ENCODE results near the gene RNASE9.

RNASE9 gene

DNA sequence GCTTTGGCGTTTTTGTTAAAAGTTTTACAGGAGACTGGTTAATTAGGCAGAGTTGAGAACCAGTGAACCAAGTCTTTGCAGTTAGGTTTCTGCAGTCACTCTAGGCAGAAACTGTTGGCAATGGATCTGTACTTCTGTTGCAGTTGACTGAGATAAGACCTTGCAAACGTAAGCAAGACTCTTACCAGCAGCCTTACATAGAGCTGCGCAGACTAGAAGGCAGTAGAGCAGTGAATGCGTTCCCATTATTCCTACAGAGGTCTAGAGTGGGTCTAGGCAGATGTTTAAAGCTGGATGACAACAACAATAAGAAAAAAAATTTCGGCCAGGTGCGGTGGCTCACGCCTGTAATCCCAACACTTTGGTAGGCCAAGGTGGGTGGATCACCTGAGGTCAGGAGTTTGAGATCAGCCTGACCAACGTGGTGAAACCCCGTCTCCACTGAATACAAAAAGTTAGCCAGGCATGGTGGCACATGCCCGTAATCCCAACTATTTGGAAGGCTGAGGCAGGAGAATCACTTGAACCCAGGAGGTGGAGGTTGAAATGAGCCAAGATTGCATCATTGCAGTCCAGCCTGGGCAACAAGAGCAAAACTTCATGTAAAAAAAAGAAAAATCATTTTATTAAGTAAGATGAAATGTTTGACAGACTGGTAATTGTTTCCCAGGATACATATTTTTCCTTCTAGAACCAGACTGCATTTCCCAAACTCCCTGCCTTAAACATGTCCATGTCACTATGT, 12.3 kb downstream of the RNASE9 start:
- TF ChIP-seq, protein P1, sequence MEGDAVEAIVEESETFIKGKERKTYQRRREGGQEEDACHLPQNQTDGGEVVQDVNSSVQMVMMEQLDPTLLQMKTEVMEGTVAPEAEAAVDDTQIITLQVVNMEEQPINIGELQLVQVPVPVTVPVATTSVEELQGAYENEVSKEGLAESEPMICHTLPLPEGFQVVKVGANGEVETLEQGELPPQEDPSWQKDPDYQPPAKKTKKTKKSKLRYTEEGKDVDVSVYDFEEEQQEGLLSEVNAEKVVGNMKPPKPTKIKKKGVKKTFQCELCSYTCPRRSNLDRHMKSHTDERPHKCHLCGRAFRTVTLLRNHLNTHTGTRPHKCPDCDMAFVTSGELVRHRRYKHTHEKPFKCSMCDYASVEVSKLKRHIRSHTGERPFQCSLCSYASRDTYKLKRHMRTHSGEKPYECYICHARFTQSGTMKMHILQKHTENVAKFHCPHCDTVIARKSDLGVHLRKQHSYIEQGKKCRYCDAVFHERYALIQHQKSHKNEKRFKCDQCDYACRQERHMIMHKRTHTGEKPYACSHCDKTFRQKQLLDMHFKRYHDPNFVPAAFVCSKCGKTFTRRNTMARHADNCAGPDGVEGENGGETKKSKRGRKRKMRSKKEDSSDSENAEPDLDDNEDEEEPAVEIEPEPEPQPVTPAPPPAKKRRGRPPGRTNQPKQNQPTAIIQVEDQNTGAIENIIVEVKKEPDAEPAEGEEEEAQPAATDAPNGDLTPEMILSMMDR (IDR thresholded peaks at IDR 0.05; ENCODE audit: low read depth, low read length, missing control alignments), result no peak
- no peak overlapping the region for H3K4me3 ChIP-seq (ENCODE audit: low read depth, low read length)
- DNase-seq (ENCODE audit: low read depth), result no peak

DNA sequence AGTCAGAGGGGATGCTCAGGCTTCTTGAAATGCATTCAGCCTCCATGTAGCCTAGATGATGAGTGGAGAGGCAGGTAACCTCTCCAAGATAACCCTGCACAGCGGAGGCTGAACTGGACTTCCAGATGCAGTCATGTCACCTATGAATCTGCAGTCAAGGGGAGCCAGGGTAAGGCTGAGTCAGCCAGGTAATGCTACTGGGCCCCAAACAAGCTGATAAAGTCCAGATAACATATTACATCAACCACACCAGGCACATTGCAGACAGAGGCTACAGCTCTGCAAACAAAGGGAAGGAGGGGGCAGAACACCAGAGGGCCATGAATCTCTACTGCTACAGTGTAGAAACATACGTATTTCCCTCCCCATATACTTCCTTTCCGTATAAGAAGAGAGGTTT, 14.0 kb downstream of the RNASE9 start:
- H3K4me3 ChIP-seq (ENCODE audit: low read depth, low read length), result no peak overlapping the region
- no peak for DNase-seq (ENCODE audit: low read depth)
- TF ChIP-seq, protein P1 (IDR thresholded peaks at IDR 0.05; ENCODE audit: low read depth, low read length, missing control alignments), result no peak

DNA sequence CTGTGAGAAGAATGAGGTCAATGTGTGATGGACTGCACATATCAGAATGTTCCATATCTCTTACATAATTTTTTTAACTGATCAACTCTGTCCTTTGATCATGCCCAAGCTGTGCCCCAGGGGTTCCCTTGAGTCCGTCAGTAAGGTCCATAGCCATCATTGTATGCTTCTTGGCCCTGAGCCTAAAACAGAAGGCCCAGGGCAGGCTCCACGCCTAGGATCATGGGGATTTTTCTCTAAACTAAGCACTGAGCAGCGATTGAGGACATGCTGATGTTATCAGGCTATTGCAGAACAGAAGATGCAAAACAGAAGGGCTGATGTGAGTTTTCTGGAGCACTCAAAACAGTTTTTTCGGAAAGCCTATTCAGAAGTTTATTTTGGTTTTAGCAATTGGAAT, 20.9 kb downstream of the RNASE9 start:
- TF ChIP-seq, protein P1 (IDR thresholded peaks at IDR 0.05; ENCODE audit: low read depth, low read length, missing control alignments), result no peak
- H3K4me3 ChIP-seq (ENCODE audit: low read depth, low read length), result no peak overlapping the region
- no peak for DNase-seq (ENCODE audit: low read depth)

DNA sequence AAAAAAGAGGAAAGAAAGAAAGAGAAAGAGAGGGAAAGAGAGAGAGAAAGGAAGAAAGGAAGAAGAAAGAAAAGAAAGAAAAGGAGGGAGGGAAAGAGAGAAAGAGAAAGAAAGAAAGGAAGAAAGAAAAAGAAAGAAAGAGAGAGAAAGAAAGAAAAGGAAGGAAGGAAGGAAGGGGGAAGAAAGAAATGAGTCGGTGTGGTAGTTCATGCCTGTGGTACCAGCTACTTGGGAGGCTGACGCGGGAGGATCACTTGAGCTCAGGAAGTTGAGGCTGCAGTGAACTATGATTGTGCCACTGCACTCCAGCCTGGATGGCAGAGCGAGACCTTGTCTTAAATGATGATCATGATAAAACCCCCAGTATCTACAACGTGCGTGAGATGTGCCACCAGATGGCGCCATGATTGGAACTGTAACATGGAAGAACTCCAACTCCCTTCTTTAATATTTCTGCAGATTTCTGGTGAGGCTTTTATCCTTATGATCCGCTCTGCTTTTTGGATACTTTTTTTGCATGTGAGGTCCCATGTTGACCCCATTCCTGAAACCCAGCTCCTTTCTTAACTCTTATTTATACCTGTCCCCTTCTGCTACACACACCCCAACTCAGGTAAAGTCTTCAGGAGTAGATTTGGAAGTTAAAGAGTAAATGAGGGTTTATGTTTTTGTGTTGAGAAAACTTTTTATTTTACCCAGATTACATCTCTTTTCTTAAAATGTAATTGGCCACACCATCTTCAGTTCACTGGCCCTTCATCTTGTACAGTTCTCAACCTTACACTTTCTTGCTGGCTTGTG, 29.9 kb downstream of the RNASE9 start:
- TF ChIP-seq, protein P1 (IDR thresholded peaks at IDR 0.05; ENCODE audit: low read depth, low read length, missing control alignments), result peak; percentile 83
- DNase-seq (ENCODE audit: low read depth), result peak; percentile 54
- H3K4me3 ChIP-seq (ENCODE audit: low read depth, low read length), result no peak overlapping the region

DNA sequence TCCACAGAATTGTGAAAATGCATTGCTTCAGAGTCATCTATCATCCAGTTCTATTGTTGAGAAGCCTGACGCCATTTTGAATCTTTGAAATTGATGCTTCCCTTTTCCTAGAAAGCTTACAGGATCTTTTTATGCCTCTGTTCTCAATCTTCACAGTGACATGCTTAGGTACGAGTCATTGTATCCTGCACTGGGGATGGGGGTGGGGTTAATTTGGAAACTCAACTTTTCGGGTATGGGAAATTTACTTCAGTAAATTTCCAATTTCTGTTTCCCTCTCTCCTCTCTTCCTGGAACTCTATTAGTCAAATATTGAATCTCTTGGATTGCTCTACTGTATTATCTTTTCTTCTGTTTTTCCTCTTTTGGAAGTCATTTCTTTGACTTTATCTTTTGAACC, 31.0 kb downstream of the RNASE9 start:
- TF ChIP-seq, protein P1 (IDR thresholded peaks at IDR 0.05; ENCODE audit: low read depth, low read length, missing control alignments), result no peak
- no peak overlapping the region for H3K4me3 ChIP-seq (ENCODE audit: low read depth, low read length)
- no peak for DNase-seq (ENCODE audit: low read depth)

DNA sequence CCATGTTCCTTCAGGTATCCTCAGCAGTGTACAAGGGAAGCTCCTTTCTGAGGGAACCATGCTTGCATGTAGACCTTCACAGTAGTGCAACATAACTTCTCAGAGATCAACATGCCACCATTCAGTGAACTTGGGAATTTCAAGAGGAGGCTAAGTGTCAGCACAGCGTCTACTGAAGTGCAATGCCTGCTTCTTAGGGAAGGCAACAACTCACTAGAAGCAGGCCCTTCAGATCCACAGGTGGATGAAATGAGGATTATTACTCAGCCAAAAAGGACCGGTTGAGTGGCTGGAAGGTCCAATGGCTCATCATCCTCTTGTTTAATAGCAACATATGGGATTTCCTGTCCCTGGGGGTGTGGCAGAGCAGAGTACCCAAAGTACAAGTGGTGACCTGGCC, 36.8 kb downstream of the RNASE9 start:
- no peak overlapping the region for H3K4me3 ChIP-seq (ENCODE audit: low read depth, low read length)
- TF ChIP-seq, protein P1 (IDR thresholded peaks at IDR 0.05; ENCODE audit: low read depth, low read length, missing control alignments), result no peak
- no peak for DNase-seq (ENCODE audit: low read depth)

Data from GM12864 (cell line).